HCT116 (cell line): ENCODE measurements around the gene SAMD14.

Experiments
- ATF3 ChIP-seq: IDR thresholded peaks from 2 replicates; pipeline ENCODE4 v1.6.1; 2012
- CTCF ChIP-seq, 3 experiments: fragments of 200-600 bp in 1 of 3; sonication (generic) in 1 of 3; IDR thresholded peaks in 2 of 3; conservative IDR thresholded peaks in 1 of 3; 2 replicates each; pipeline ENCODE4 v1.5.1; 2012 to 2017; ENCODE audit warnings: low read depth in 2 of 3, low read length in 2 of 3, antibody characterized with exemption in 1 of 3, borderline replicate concordance in 1 of 3, control low read depth in 1 of 3, mild to moderate bottlenecking in 1 of 3, mixed read lengths in 1 of 3, mixed run types in 1 of 3, moderate library complexity in 1 of 3; ENCODE audit not compliant: insufficient read depth in 1 of 3
- ELF1 ChIP-seq: IDR thresholded peaks from 2 replicates; pipeline ENCODE4 v1.6.1; 2012; ENCODE audit warnings: low read depth, borderline replicate concordance
- FOSL1 ChIP-seq: IDR thresholded peaks from 2 replicates; pipeline ENCODE4 v1.6.1; 2012; ENCODE audit warnings: low read depth
- POLR2A ChIP-seq: IDR thresholded peaks from 2 replicates; pipeline ENCODE4 v1.7.0; 2011; ENCODE audit warnings: borderline replicate concordance; ENCODE audit not compliant: insufficient read depth, insufficient read length; ENCODE audit errors: extremely low read depth
- POLR2AphosphoS5 ChIP-seq: IDR thresholded peaks from 2 replicates; pipeline ENCODE4 v1.6.1; 2011; ENCODE audit warnings: mild to moderate bottlenecking, low read depth, low read length, moderate library complexity
- SRF ChIP-seq: IDR thresholded peaks from 2 replicates; pipeline ENCODE4 v1.6.1; 2012; ENCODE audit warnings: low read depth

GRCh38 chr17:50172936-50173334, 43.0 kb upstream of the SAMD14 start:
- TF ChIP-seq CTCF (IDR thresholded peaks at IDR 0.05 in 2 of 3, conservative IDR thresholded peaks at IDR 0.05 in 1 of 3; ENCODE audit: borderline replicate concordance in 1 of 3, insufficient read depth in 1 of 3, low read depth in 2 of 3, low read length in 2 of 3) (no peak), ATF3 (no peak), FOSL1 (no peak), ELF1 (no peak), POLR2AphosphoS5 (no peak), SRF (no peak), POLR2A (no peak)
